PC-3 (cell line): Measurements from ENCODE around the gene RAB11A. TPM values are rescaled to one million over a fixed set of nuclear protein-coding genes. Genes with fewer than 3 reads are reported as not detected.

Experiments
- ATAC-seq: fragments of 200-7000 bp; cut with Tn5 transposase; 2 replicates; pipeline ENCODE4 v1.9.1; 2020; ENCODE audit warnings: mild to moderate bottlenecking, moderate library complexity
- BruUV-seq: library from RNA; stranded (reverse); fragments of 400-500 nt; replicated peaks from 2 replicates; lab custom pipeline; 2021; lab: Mats Ljungman, UMichigan
- CTCF ChIA-PET: fragments of 300-600 bp; sonication (Branson Sonifier 250); formaldehyde crosslinking; loops from one replicate; lab custom pipeline; 2022; ENCODE audit warnings: antibody characterized with exemption; lab: Charles Lee
- POLR2A ChIA-PET: fragments of 300-600 bp; sonication (Branson Sonifier 250); formaldehyde crosslinking; loops from one replicate; lab custom pipeline; 2022; ENCODE audit warnings: antibody characterized with exemption; ENCODE audit not compliant: unreplicated experiment; lab: Charles Lee
- DNase-seq: peaks from one replicate; pipeline ENCODE4 v3.0.0-alpha.2; 2015
- H2AFZ ChIP-seq: fragments of 300-600 bp; sonication (generic); 2 replicates; pipeline ENCODE4 v1.6.0; 2016; ENCODE audit warnings: antibody characterized with exemption, low read length
- H3F3A ChIP-seq: fragments of 300-600 bp; sonication (generic); one replicate; pipeline ENCODE4 v1.6.0; 2017; ENCODE audit warnings: antibody characterized with exemption, low read length, control low read depth, mild to moderate bottlenecking; ENCODE audit not compliant: unreplicated experiment
- H3K27ac ChIP-seq: fragments of 300-600 bp; sonication (generic); 2 replicates; pipeline ENCODE4 v1.5.1; 2016; ENCODE audit warnings: mild to moderate bottlenecking, low read length
- H3K27me3 ChIP-seq: fragments of 300-600 bp; sonication (generic); 2 replicates; pipeline ENCODE4 v1.6.1; 2016; ENCODE audit warnings: low read length, mixed read lengths
- H3K36me3 ChIP-seq: fragments of 300-600 bp; sonication (generic); 2 replicates; pipeline ENCODE4 v1.6.1; 2016; ENCODE audit warnings: low read depth, mixed run types, low read length, mixed read lengths
- H3K4me1 ChIP-seq: fragments of 300-600 bp; sonication (generic); 2 replicates; pipeline ENCODE4 v1.5.1; 2016; ENCODE audit warnings: low read length; ENCODE audit not compliant: insufficient read depth
- H3K4me2 ChIP-seq: fragments of 300-600 bp; sonication (generic); 2 replicates; pipeline ENCODE4 v1.6.0; 2016; ENCODE audit warnings: low read length
- H3K4me3 ChIP-seq: fragments of 300-600 bp; sonication (generic); 2 replicates; pipeline ENCODE4 v1.5.1; 2016; ENCODE audit warnings: mild to moderate bottlenecking, low read length, mixed read lengths
- H3K79me2 ChIP-seq: fragments of 300-600 bp; sonication (generic); 2 replicates; pipeline ENCODE4 v1.6.1; 2017; ENCODE audit warnings: low read length, mixed read lengths
- H3K9ac ChIP-seq: fragments of 300-600 bp; sonication (generic); 2 replicates; pipeline ENCODE4 v1.6.0; 2016; ENCODE audit warnings: mild to moderate bottlenecking, low read length
- H3K9me2 ChIP-seq: fragments of 300-600 bp; sonication (generic); replicated peaks from 2 replicates; pipeline ENCODE4 v1.6.1; 2016; ENCODE audit warnings: mixed run types, low read length, mixed read lengths
- H3K9me3 ChIP-seq: fragments of 300-600 bp; sonication (generic); 2 replicates; pipeline ENCODE4 v1.6.1; 2016; ENCODE audit warnings: low read length, mixed read lengths
- H4K20me1 ChIP-seq: fragments of 300-600 bp; sonication (generic); 2 replicates; pipeline ENCODE4 v1.6.1; 2016; ENCODE audit warnings: low read length, mixed read lengths
- CTCF ChIP-seq: fragments of 300-600 bp; sonication (generic); conservative IDR thresholded peaks from 2 replicates; pipeline ENCODE4 v1.5.1; 2017; ENCODE audit warnings: antibody characterized with exemption, low read depth, mild to moderate bottlenecking, low read length
- EZH2 ChIP-seq: fragments of 300-600 bp; sonication (generic); IDR thresholded peaks from one replicate; pipeline ENCODE4 v1.6.1; 2017; ENCODE audit warnings: antibody characterized with exemption, mild to moderate bottlenecking, low read length; ENCODE audit not compliant: unreplicated experiment
- EZH2phosphoT487 ChIP-seq: fragments of 300-600 bp; sonication (generic); IDR thresholded peaks from 2 replicates; pipeline ENCODE4 v1.6.1; 2018; ENCODE audit warnings: mild to moderate bottlenecking, antibody characterized with exemption, low read length, borderline replicate concordance
- intact Hi-C: fragments of 100-400 bp; cut with micrococcal nuclease; formaldehyde crosslinking; loops from 2 replicates; pipeline ENCODE4 v1.9.0; 2023
- total RNA-seq: library from RNA; depleted of rRNA; stranded (reverse); fragments of >200 nt; gene quantifications from 2 replicates; pipeline ENCODE4 v1.2.3, GENCODE V29; 2014

Gene RAB11A
- total RNA-seq, 1 experiment from 2014 or later, result 171 TPM

GRCh38 chr15:65833501-65834205 lies 35.6 kb upstream of the RAB11A start:
- peaks cover 18% of the 10 kb centered on the region for H3K4me1 ChIP-seq
- BruUV-seq, result no TSS peak
- H3K36me3 ChIP-seq, result no peaks in the 10 kb centered on the region
- H3K4me3 ChIP-seq, result peak overlapping the region; percentile 52
- H3K9ac ChIP-seq, result peak overlapping the region; percentile 6; the same call in 1 of the 2 replicates
- CTCF ChIA-PET, result interaction anchor here (0.7 to 1.2 kb wide), 2 partner anchors 107 to 223 kb away, joined by 3 read pairs; partner anchors contain the start of gene INTS14
- H3K79me2 ChIP-seq, result no peaks in the 10 kb centered on the region
- no peaks in the 10 kb centered on the region for H3K9me3 ChIP-seq
- peak overlapping the region; percentile 67 for H3K27ac ChIP-seq
- POLR2A ChIA-PET, result interaction anchor here (0.6 to 1.4 kb wide), 2 partner anchors 21 to 42 kb away, joined by 4 to 6 read pairs; partner anchors contain the start of gene DENND4A
- DNase-seq (peak; percentile 15), ATAC-seq (no peak)
- intact Hi-C loops, result no loop called here
- H3K27me3 ChIP-seq, result no peaks in the 10 kb centered on the region
- peak overlapping the region; percentile 23; the same call in 1 of the 2 replicates for H2AFZ ChIP-seq
- H3K9me2 ChIP-seq, result no peaks in the 10 kb centered on the region
- no peaks in the 10 kb centered on the region for H4K20me1 ChIP-seq
- peak overlapping the region; percentile 73 for H3K4me2 ChIP-seq
- TF ChIP-seq CTCF, result no peak
- no peak for TF ChIP-seq EZH2phosphoT487
- TF ChIP-seq EZH2, result no peak
- no peaks in the 10 kb centered on the region for H3F3A ChIP-seq

- ATAC-seq (no peak), DNase-seq (no peak)
- H3K36me3 ChIP-seq, result no peaks in the 10 kb centered on the region
- H4K20me1 ChIP-seq, result no peaks in the 10 kb centered on the region
- H3K9ac ChIP-seq, result no peak overlapping the region
- H3F3A ChIP-seq, result no peaks in the 10 kb centered on the region
- no peaks in the 10 kb centered on the region for H3K27me3 ChIP-seq
- no peak overlapping the region for H3K4me3 ChIP-seq
- no peaks in the 10 kb centered on the region for H3K9me3 ChIP-seq
- intact Hi-C loops, result no loop called here
- no peak overlapping the region for H2AFZ ChIP-seq
- BruUV-seq, result no TSS peak
- H3K27ac ChIP-seq, result no peak overlapping the region
- no peak overlapping the region for H3K4me2 ChIP-seq
- H3K4me1 ChIP-seq, result peaks cover 18% of the 10 kb centered on the region
- no peak for TF ChIP-seq EZH2
- no peak for TF ChIP-seq EZH2phosphoT487
- no peak for TF ChIP-seq CTCF
- H3K9me2 ChIP-seq, result no peaks in the 10 kb centered on the region
- no peaks in the 10 kb centered on the region for H3K79me2 ChIP-seq
- CTCF ChIA-PET, result no interaction called here
- POLR2A ChIA-PET, result no interaction called here
Measured at GRCh38 chr15:65834603-65835282, 34.5 kb upstream of the RAB11A start.

- intact Hi-C loops, result no loop called here
- no peak for ATAC-seq
Measured at GRCh38 chr15:65835447-65835846, 33.8 kb upstream of the RAB11A start.

More at GRCh38 chr15:65835447-65835846, 33.8 kb upstream of the RAB11A start:
- ChIA-PET POLR2A (no interaction called here), CTCF (no interaction called here)
- no peaks in the 10 kb centered on the region for H3K9me2 ChIP-seq
- no peaks in the 10 kb centered on the region for H3K27me3 ChIP-seq
- no TSS peak for BruUV-seq
- no peaks in the 10 kb centered on the region for H3K36me3 ChIP-seq
- no peak overlapping the region for H3K27ac ChIP-seq
- no peak for DNase-seq
- no peak overlapping the region for H3K9ac ChIP-seq
- no peaks in the 10 kb centered on the region for H3K9me3 ChIP-seq
- H3F3A ChIP-seq, result no peaks in the 10 kb centered on the region
- H3K79me2 ChIP-seq, result no peaks in the 10 kb centered on the region
- no peak overlapping the region for H3K4me2 ChIP-seq
- H2AFZ ChIP-seq, result no peak overlapping the region
- TF ChIP-seq EZH2, result no peak
- TF ChIP-seq EZH2phosphoT487, result no peak
- TF ChIP-seq CTCF, result no peak
- no peaks in the 10 kb centered on the region for H4K20me1 ChIP-seq
- peaks cover 18% of the 10 kb centered on the region for H3K4me1 ChIP-seq
- no peak overlapping the region for H3K4me3 ChIP-seq
